C4-2B (cell line): ENCODE data around the gene MAX.
A peak's percentile ranks its signal among the peaks of the same experiment; 100 is the strongest.

Experiments
- H3K27ac ChIP-seq: fragments of 450-650 bp; 2 replicates; pipeline ENCODE4 v1.5.1; 2017
- CTCF ChIP-seq: fragments of 450-650 bp; conservative IDR thresholded peaks from 2 replicates; pipeline ENCODE4 v1.5.1; 2017; ENCODE audit warnings: mild to moderate bottlenecking
- ZFX ChIP-seq: fragments of 450-650 bp; IDR thresholded peaks from 2 replicates; pipeline ENCODE4 v1.6.1; 2017

MAX gene

GRCh38 chr14:65032319-65032718, 70.0 kb downstream of the MAX start:
- H3K27ac ChIP-seq, result peak overlapping the region; percentile 23
- TF ChIP-seq CTCF (no peak), ZFX (no peak)

GRCh38 chr14:65031321-65031720, 71.0 kb downstream of the MAX start:
- peak overlapping the region; percentile 56 for H3K27ac ChIP-seq

DNA sequence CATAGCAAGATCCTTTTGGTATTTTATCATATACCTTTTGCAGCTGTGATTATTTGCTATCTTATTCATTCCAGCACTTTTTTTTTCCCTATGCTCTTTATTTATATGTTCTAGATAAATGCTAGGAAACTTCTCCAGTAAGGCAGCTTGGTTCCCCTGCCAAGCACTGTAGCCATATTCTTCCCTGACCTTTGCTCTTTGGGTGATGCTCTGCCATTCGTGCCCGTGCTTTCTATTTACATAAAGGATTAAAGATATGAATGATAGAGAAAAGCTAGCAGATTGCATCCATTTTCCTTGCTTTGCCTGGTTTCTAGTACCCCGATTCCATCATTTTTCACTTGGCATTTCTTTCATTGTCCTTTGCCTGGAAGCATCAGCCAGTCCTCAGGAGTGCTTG, 73.4 kb downstream of the MAX start:
- no peak for TF ChIP-seq ZFX
- TF ChIP-seq CTCF, result no peak
- peak overlapping the region; percentile 12; the same call in 1 of the 2 replicates for H3K27ac ChIP-seq

- no peak for TF ChIP-seq ZFX
- TF ChIP-seq CTCF, result no peak
- H3K27ac ChIP-seq, result no peak overlapping the region
These were observed 75.1 kb downstream of the MAX start for GRCh38 chr14:65027127-65027799.

DNA sequence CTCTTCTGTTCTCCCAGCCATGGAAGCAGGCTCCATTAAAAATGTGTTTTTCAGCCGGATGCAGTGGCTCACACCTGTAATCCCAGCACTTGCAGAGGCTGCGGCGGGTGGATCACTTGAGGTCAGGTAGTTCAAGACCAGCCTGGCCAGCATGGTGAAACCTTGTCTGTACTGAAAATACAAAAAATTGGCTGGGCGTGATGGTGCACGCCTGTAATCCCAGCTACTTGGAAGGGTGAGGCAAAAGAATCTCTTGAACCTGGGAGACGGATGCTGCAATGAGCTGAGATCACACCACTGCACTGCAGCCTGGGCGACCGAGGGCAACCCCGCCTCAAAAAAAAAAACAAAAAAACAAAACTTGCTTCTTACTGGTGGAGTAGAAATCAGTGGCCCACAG, 75.8 kb downstream of the MAX start:
- peak overlapping the region; percentile 43 for H3K27ac ChIP-seq
- no peak for TF ChIP-seq ZFX
- no peak for TF ChIP-seq CTCF

- TF ChIP-seq CTCF (no peak), ZFX (no peak)
- peak overlapping the region; percentile 43 for H3K27ac ChIP-seq
These were observed 76.5 kb downstream of the MAX start for GRCh38 chr14:65025818-65026217.
